CD4-positive, alpha-beta T cell treated with Interleukin-15 for 1 hour (primary cell): ENCODE results near the gene EIF3I.

Experiments
- DNase-seq: peaks from one replicate; pipeline ENCODE4 v3.0.0-alpha.2; 2020

EIF3I gene

DNA sequence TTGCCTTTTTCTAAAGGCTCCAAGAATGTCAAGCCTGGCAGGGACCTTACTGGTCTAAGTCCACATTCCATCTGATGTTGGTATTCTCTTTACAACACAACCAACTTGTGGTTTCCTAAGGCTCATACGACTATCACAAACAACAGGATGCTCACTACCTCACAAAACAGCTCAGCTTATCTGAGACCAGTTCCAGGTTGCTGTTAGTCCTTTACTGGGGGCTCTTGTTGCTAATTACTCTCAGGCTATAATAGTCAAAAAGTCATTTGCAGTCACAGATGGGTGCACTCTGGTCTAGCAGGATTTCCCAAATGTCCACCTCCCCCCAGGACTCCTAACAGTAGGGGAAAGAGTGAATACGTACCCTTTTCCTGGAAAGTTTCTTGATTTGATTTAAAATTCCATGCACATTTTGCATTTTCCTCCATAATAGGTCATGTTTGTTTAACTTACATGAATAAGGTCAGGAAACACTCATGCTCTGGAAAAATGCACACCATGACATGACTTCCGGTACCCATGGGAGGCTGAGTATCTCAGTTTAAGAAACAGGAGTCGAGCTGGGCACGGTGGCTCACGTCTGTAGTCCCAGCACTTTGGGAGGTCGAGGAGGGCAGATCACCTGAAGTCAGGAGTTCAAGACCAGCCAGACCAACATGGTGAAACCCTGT is 44.8 kb downstream of the EIF3I start:
- no peak for DNase-seq

- no peak for DNase-seq
These were observed 47.5 kb downstream of the EIF3I start for GRCh38 chr1:32269744-32270143.

DNA sequence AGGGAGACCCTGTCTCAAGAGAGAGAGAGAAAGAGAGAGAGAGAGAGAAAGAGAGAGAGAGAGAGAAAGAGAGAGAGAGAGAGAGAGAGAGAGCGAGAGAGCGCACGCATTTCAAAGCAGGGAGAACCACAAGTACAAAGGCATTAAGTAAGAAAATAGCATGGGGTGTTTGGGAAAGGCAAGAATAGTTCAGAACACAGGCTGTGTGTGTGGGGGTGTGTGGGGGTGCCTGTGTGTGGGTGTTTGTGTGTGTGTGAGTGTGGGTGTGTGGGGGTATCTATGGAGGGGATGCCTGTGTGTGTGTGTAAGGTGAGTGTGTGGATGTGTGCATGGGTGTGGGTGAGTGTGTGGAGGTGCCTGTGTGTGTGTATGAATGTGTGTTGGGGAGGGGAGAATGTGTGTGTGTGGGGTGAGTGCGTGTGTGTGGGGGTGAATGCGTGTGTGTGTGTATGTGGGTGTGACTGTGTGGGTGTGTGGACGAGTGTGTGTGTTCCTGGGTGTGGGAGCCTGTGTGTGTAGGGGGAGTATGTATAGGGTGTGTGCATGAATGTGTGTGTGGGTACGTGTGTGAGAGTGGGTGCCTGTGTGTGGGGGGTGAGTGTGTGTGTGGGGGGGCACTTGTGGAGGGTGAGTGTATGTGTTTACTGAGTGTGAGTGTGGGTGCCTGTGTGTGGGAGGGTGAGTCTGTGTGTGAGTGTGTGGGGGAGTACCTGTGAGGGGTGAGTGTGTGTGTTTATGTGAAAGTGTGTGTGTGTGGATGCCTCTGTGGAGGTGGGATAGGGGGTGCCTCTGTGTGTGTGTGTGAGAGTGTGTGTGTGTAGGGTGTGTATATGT is 50.6 kb downstream of the EIF3I start:
- DNase-seq: peak; percentile 40

- DNase-seq: peak; percentile 80
These were observed 51.4 kb downstream of the EIF3I start for GRCh38 chr1:32273391-32274208.

DNA sequence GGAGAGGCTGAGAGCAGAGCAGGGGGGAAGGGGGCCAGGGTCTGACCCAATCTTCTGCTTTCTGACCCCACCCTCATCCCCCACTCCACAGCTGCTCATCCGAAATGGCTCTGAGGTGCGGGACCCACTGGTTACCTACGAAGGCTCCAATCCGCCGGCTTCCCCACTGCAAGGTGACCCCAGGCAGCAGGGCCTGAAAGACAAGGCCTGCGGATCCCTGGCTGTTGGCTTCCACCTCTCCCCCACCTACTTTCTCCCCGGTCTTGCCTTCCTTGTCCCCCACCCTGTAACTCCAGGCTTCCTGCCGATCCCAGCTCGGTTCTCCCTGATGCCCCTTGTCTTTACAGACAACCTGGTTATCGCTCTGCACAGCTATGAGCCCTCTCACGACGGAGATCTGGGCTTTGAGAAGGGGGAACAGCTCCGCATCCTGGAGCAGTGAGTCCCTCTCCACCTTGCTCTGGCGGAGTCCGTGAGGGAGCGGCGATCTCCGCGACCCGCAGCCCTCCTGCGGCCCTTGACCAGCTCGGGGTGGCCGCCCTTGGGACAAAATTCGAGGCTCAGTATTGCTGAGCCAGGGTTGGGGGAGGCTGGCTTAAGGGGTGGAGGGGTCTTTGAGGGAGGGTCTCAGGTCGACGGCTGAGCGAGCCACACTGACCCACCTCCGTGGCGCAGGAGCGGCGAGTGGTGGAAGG is 52.6 kb downstream of the EIF3I start:
- DNase-seq: no peak

DNA sequence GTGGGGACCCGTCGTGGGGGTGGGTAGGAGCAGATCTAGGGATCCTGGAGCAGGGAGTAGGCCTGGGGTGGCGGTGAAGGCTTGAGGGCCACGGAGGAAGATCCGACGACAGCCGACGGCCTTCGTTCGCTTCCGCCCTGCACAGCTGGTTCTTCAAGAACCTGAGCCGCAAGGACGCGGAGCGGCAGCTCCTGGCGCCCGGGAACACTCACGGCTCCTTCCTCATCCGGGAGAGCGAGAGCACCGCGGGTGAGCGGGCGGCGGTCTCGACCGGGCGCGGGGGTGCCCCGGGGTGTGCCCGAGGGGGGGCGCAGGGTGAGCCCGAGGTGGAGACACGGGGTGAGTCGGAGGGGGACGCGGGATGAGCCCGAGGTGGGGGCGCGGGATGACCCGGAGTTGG is 53.2 kb downstream of the EIF3I start:
- DNase-seq: no peak

DNA sequence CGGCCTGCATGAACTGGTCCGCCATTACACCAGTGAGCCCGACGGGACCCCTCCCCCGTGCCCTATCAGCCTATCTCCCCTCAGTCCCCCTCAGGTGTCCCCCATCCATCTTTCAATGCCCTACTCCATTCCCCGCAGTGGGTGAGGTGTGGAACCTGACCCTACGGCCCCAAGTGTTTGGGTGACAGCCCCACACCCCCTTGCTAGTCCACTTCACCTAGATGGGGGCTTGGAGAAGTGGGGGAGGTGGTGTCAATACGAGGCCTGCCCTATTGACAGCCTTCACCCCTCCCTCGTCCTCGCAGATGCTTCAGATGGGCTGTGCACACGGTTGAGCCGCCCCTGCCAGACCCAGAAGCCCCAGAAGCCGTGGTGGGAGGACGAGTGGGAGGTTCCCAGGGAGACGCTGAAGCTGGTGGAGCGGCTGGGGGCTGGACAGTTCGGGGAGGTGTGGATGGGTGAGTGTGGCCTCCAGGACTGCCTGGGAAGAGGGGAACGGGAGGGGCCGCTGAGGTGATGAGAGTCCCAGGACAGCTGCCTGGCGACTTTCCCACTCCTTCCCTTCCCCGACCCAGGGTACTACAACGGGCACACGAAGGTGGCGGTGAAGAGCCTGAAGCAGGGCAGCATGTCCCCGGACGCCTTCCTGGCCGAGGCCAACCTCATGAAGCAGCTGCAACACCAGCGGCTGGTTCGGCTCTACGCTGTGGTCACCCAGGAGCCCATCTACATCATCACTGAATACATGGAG is 54.0 kb downstream of the EIF3I start:
- DNase-seq: no peak
